ENCODE data around the gene NKD1.

Gene NKD1

GRCh38 chr16:50616386-50616785, 68.2 kb downstream of the NKD1 start:
- DNase-seq = no peak

- no peak for DNase-seq
These were observed 68.9 kb downstream of the NKD1 start for GRCh38 chr16:50616883-50617645.

- no peak for DNase-seq
These were observed 69.5 kb downstream of the NKD1 start for GRCh38 chr16:50617646-50618184.

- DNase-seq = no peak
These were observed 70.2 kb downstream of the NKD1 start for GRCh38 chr16:50618238-50618918.

- no peak for DNase-seq
These were observed 71.7 kb downstream of the NKD1 start for GRCh38 chr16:50619702-50620491.

GRCh38 chr16:50620646-50621451, 72.7 kb downstream of the NKD1 start:
- DNase-seq = no peak

GRCh38 chr16:50621452-50621792, 73.2 kb downstream of the NKD1 start:
- no peak for DNase-seq

GRCh38 chr16:50622029-50622428, 73.8 kb downstream of the NKD1 start:
- DNase-seq = no peak

- no peak for DNase-seq
These were observed 74.6 kb downstream of the NKD1 start for GRCh38 chr16:50622643-50623369.

GRCh38 chr16:50624449-50624970, 76.3 kb downstream of the NKD1 start:
- DNase-seq = no peak

GRCh38 chr16:50625374-50625773, 77.2 kb downstream of the NKD1 start:
- no peak for DNase-seq

- DNase-seq = no peak
These were observed 78.7 kb downstream of the NKD1 start for GRCh38 chr16:50626868-50627267.

- DNase-seq = peak; percentile 12
These were observed 79.2 kb downstream of the NKD1 start for GRCh38 chr16:50627419-50627818.

GRCh38 chr16:50628156-50628802, 80.1 kb downstream of the NKD1 start:
- DNase-seq = no peak

GRCh38 chr16:50629334-50629733, 81.1 kb downstream of the NKD1 start:
- no peak for DNase-seq

- no peak for DNase-seq
These were observed 82.3 kb downstream of the NKD1 start for GRCh38 chr16:50630394-50631020.

- no peak for DNase-seq
These were observed 83.2 kb downstream of the NKD1 start for GRCh38 chr16:50631249-50631984.

- DNase-seq = no peak
These were observed 83.9 kb downstream of the NKD1 start for GRCh38 chr16:50631985-50632576.
